Natural killer cell treated with Interleukin-12 subunit alpha and Interleukin-12 subunit beta and Interleukin-15 and Interleukin-18, amount 100 ng/mL, for 72 hours (primary cell): ENCODE results near the gene ZC4H2. TPM values are rescaled to one million over a fixed set of nuclear protein-coding genes. Genes with fewer than 3 reads are reported as not detected.
"Not testable (repeated sequence)": the region's sequence is repeated elsewhere in the genome, so short reads cannot be mapped to it uniquely, and the experiment has no call there.

ENCODE experiments used
- ATAC-seq, 2 donors: fragments of 150-1000 bp; cut with Tn5 transposase in 1 of 2; sonication (Bioruptor Pico), chemical (Tn5 transposase) in 1 of 2; 2 replicates each; pipeline ENCODE4 v1.10.0; 2021
- DNase-seq: peaks from one replicate; pipeline ENCODE4 v3.0.0; 2022; ENCODE audit warnings: low spot score
- H3K27ac Mint-ChIP-seq, 2 donors: 1 replicate in 1 of 2; 2 replicates in 1 of 2; pipeline ENCODE4 v1.8.0; 2022; ENCODE audit warnings: mixed read lengths in 2 of 2, mild to moderate bottlenecking in 1 of 2, moderate library complexity in 1 of 2
- H3K27me3 Mint-ChIP-seq, 2 donors: 1 replicate in 1 of 2; 2 replicates in 1 of 2; pipeline ENCODE4 v1.8.0; 2022; ENCODE audit warnings: mixed read lengths in 2 of 2
- H3K36me3 Mint-ChIP-seq: one replicate; pipeline ENCODE4 v1.8.0; 2022; ENCODE audit warnings: mixed read lengths
- H3K4me1 Mint-ChIP-seq, 2 donors: 1 replicate in 1 of 2; 2 replicates in 1 of 2; pipeline ENCODE4 v1.8.0; 2022; ENCODE audit warnings: low read depth in 2 of 2, mixed read lengths in 2 of 2, mild to moderate bottlenecking in 1 of 2
- H3K4me3 Mint-ChIP-seq: one replicate; pipeline ENCODE4 v1.8.0; 2022; ENCODE audit warnings: mixed read lengths
- H3K9me3 Mint-ChIP-seq: 2 replicates; pipeline ENCODE4 v1.8.0; 2022; ENCODE audit warnings: mixed read lengths
- total RNA-seq, 2 donors: library from RNA; stranded (reverse); gene quantifications; one replicate each; pipeline ENCODE4 v1.2.3, GENCODE V29; 2022

The ZC4H2 gene
- total RNA-seq, 2 donors from 2014 or later, result 8.0 to 8.1 TPM

DNA sequence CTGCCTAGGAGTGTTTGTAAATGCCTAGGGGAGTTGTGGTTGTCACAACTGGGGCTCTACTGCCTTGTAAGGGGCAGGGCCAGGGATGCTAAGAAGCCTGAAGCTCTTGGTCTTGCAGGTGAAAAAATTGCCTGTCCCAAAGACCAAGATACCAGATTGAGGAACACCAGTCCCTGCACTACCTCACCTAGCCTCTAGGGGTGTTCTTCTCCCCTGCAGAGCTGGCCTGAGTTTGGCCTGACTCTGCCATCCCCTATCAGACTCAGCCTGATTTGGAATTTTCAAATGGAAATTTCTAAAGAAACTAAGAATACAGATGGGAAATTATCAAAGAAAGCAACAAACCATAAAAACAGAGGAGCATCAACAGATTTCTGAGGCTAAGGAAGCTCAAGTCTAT, 90.4 kb downstream of the ZC4H2 start:
- Mint-ChIP-seq H3K36me3 (no peaks in the 10 kb centered on the region), H3K27ac (no peak overlapping the region)
- ATAC-seq, result no peak

DNA sequence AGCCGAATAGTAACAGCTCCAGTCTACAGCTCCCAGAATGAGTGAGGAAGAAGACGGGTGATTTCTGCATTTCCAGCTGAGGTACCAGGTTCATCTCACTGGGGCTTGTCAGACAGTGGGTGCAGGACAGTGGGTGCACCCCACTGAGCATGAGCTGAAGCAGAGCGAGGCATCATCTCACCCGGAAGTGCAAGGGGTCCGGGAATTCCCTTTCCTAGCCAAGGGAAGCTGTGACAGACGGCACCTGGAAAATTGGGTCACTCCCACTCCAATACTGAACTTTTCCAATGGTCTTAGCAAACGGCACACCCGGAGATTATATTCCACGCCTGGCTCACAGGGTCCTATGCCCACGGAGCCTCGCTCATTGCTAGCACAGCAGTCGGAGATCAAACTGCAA, 97.5 kb downstream of the ZC4H2 start:
- not testable (repeated sequence) for H3K9me3 Mint-ChIP-seq, H3K36me3 Mint-ChIP-seq, H3K27me3 Mint-ChIP-seq, H3K4me3 Mint-ChIP-seq, ATAC-seq, H3K4me1 Mint-ChIP-seq, DNase-seq, H3K27ac Mint-ChIP-seq

More for the DNA sequence above, 90.4 kb downstream of the ZC4H2 start:
- H3K9me3 Mint-ChIP-seq, result peaks cover 3% of the 10 kb centered on the region
- H3K4me3 Mint-ChIP-seq, result no peak overlapping the region
- peaks cover 0 to 7% of the 10 kb centered on the region in 2 donors for H3K27me3 Mint-ChIP-seq
- H3K4me1 Mint-ChIP-seq, result no peaks in the 10 kb centered on the region
- no peak for DNase-seq

DNA sequence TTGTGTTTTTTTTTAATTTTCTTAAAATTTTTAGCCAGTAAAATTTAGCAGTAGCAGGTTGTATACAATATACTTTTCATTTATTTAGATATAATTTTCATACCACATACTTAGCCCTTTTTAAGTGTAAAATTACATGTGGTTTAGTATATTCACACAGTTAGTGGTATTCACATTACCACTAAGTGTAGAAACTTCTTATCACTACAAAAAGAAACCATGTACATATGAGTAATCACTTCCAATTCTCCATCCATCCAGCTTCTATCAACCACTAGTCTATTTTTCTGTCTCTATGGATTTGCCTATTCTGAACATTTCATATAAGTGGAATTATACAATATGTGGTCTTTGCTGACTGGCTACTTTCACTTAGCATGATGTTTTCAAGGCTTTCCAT, 109.0 kb downstream of the ZC4H2 start:
- no peak for ATAC-seq
- Mint-ChIP-seq H3K4me1 (no peaks in the 10 kb centered on the region), H3K36me3 (peaks cover 6% of the 10 kb centered on the region), H3K9me3 (peaks cover 12% of the 10 kb centered on the region), H3K27ac (no peak overlapping the region), H3K27me3 (peaks cover 0 to 3% of the 10 kb centered on the region in 2 donors), H3K4me3 (no peak overlapping the region)
- DNase-seq, result no peak

Other genes starting within 250 kb of the ZC4H2 start
- under 1 TPM; 0.19 to 0.33 TPM for gene ZC3H12B, start 58.4 kb upstream of the ZC4H2 start, total RNA-seq